HepG2 (cell line): ENCODE data around the gene SMAP1. TPM values are rescaled to one million over a fixed set of nuclear protein-coding genes. Genes with fewer than 3 reads are reported as not detected.

Experiments used
- ARID2 ChIP-seq: sonication (generic); formaldehyde crosslinking; IDR thresholded peaks from 2 replicates; pipeline ENCODE4 v1.8.1; 2022; ENCODE audit warnings: mild to moderate bottlenecking, missing genetic modification reagents, borderline replicate concordance
- ATF2 ChIP-seq: sonication (generic); formaldehyde crosslinking; IDR thresholded peaks from 2 replicates; pipeline ENCODE4 v1.4.0; 2020; ENCODE audit warnings: missing genetic modification reagents
- CHCHD3 ChIP-seq: sonication (generic); formaldehyde crosslinking; IDR thresholded peaks from 2 replicates; pipeline ENCODE4 v1.8.0; 2022; ENCODE audit warnings: mild to moderate bottlenecking, missing genetic modification reagents, moderate library complexity
- CSRNP2 ChIP-seq: sonication (generic); formaldehyde crosslinking; conservative IDR thresholded peaks from 2 replicates; pipeline ENCODE4 v1.8.0; 2022; ENCODE audit warnings: low read depth, missing genetic modification reagents
- FOXA1 ChIP-seq, 2 experiments: fragments of 450-650 bp in 1 of 2; sonication (generic) in 1 of 2; formaldehyde crosslinking in 1 of 2; IDR thresholded peaks; 2 replicates each; pipeline versions ENCODE4 v1.4.0 to v1.6.1; 2016 to 2020; ENCODE audit warnings: missing genetic modification reagents in 1 of 2
- HCFC1 ChIP-seq: fragments of 150-350 bp; IDR thresholded peaks from 2 replicates; pipeline ENCODE4 v1.6.1; 2014; ENCODE audit warnings: low read depth, low read length
- SETDB1 ChIP-seq: sonication (generic); formaldehyde crosslinking; IDR thresholded peaks from 2 replicates; pipeline ENCODE4 v1.5.1; 2020; ENCODE audit warnings: missing genetic modification reagents, mild to moderate bottlenecking, borderline replicate concordance
- TAF15 ChIP-seq: fragments of 200-400 bp; formaldehyde crosslinking; IDR thresholded peaks from one replicate; pipeline ENCODE4 v1.6.1; 2018; ENCODE audit warnings: mild to moderate bottlenecking, low read depth, low read length; ENCODE audit not compliant: poor library complexity, severe bottlenecking
- TARDBP ChIP-seq: sonication (generic); formaldehyde crosslinking; IDR thresholded peaks from 2 replicates; pipeline ENCODE4 v1.8.0; 2022; ENCODE audit warnings: mild to moderate bottlenecking, missing genetic modification reagents
- ZFP82 ChIP-seq: sonication (generic); formaldehyde crosslinking; IDR thresholded peaks from 2 replicates; pipeline ENCODE4 v1.5.1; 2020; ENCODE audit warnings: mild to moderate bottlenecking, missing genetic modification reagents, borderline replicate concordance
- ZKSCAN1 ChIP-seq: fragments of 150-350 bp; IDR thresholded peaks from 2 replicates; pipeline ENCODE4 v1.6.1; 2014; ENCODE audit warnings: low read length
- ZNF180 ChIP-seq: sonication (generic); formaldehyde crosslinking; IDR thresholded peaks from 2 replicates; pipeline ENCODE4 v1.4.0; 2020; ENCODE audit warnings: low read depth, missing genetic modification reagents, borderline replicate concordance
- ZNF224 ChIP-seq: sonication (generic); formaldehyde crosslinking; IDR thresholded peaks from 2 replicates; pipeline ENCODE4 v1.5.0; 2020; ENCODE audit warnings: mild to moderate bottlenecking, missing genetic modification reagents
- ZNF260 ChIP-seq: sonication (generic); formaldehyde crosslinking; IDR thresholded peaks from 2 replicates; pipeline ENCODE4 v1.4.0; 2020; ENCODE audit warnings: missing genetic modification reagents, low read depth, mild to moderate bottlenecking, borderline replicate concordance
- ZNF383 ChIP-seq: sonication (generic); formaldehyde crosslinking; IDR thresholded peaks from 2 replicates; pipeline ENCODE4 v1.4.0; 2020; ENCODE audit warnings: missing genetic modification reagents, mild to moderate bottlenecking, borderline replicate concordance
- ZNF441 ChIP-seq: sonication (generic); formaldehyde crosslinking; IDR thresholded peaks from 2 replicates; pipeline ENCODE4 v1.7.0; 2021; ENCODE audit warnings: missing genetic modification reagents, borderline replicate concordance
- polyA plus RNA-seq, 8 experiments: library from polyadenylated mRNA; depleted of rRNA in 3 of 8; stranded (reverse) in 7 of 8; unstranded in 1 of 8; fragments of >200 nt; fragmentation: Illumina TruSeq in 4 of 8; extraction: Trizol in 4 of 8; gene quantifications; 2 replicates each; pipeline versions ENCODE4 v1.2.1 to v1.2.3, GENCODE V29; 2011 to 2016; ENCODE audit warnings: low read depth in 4 of 8, missing spikeins in 1 of 8, mixed read lengths in 1 of 8; ENCODE audit not compliant: insufficient read depth in 1 of 8
- total RNA-seq, 5 experiments: library from RNA; depleted of rRNA; stranded (reverse); fragments of >200 nt; fragmentation: Illumina TruSeq; extraction: Trizol; gene quantifications; 2 replicates each; pipeline ENCODE4 v1.2.3, GENCODE V29; 2016; ENCODE audit warnings: low read depth in 1 of 5
- TF ChIP-seq, protein P1 (sequence below): sonication (generic); formaldehyde crosslinking; IDR thresholded peaks from 2 replicates; pipeline ENCODE4 v1.5.0; 2020; ENCODE audit warnings: missing genetic modification reagents
- TF ChIP-seq, protein P2 (sequence below): sonication (generic); formaldehyde crosslinking; IDR thresholded peaks from 2 replicates; pipeline ENCODE4 v1.4.0; 2020; ENCODE audit warnings: missing genetic modification reagents

SMAP1 gene
- total and polyA plus RNA-seq, 2 of the 13 experiments (the other 11 are each of a cell fraction or from before 2014, with no cell fraction given) = 13.4 to 17.8 TPM

GRCh38 chr6:70667711-70668498 lies at the start of gene SMAP1 (continued):
- TF ChIP-seq, protein P1, sequence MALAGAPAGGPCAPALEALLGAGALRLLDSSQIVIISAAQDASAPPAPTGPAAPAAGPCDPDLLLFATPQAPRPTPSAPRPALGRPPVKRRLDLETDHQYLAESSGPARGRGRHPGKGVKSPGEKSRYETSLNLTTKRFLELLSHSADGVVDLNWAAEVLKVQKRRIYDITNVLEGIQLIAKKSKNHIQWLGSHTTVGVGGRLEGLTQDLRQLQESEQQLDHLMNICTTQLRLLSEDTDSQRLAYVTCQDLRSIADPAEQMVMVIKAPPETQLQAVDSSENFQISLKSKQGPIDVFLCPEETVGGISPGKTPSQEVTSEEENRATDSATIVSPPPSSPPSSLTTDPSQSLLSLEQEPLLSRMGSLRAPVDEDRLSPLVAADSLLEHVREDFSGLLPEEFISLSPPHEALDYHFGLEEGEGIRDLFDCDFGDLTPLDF (CRISPR knock-in tag) = no peak
- TF ChIP-seq ATF2 (CRISPR knock-in tag) (no peak; the same call in 1 of the 2 replicates), SETDB1 (no peak), ZNF224 (peak; percentile 51; the same call in 1 of the 2 replicates), ZNF260 (CRISPR knock-in tag) (no peak), HCFC1 (no peak), TARDBP (CRISPR knock-in tag) (peak; percentile 65; the same call in 1 of the 2 replicates), CHCHD3 (CRISPR knock-in tag) (no peak), ZNF441 (CRISPR knock-in tag) (peak; percentile 10), ARID2 (CRISPR knock-in tag) (peak; percentile 70; the same call in 1 of the 2 replicates), TAF15 (no peak), ZNF180 (CRISPR knock-in tag) (no peak), ZFP82 (CRISPR knock-in tag) (no peak; the same call in 1 of the 2 replicates), ZKSCAN1 (no peak), ZNF383 (CRISPR knock-in tag) (no peak), FOXA1 (IDR thresholded peaks at IDR 0.05) (no peak), FOXA1 (CRISPR knock-in tag; IDR thresholded peaks at IDR 0.05) (0 out of 2 replicates have a peak, but pooled peaks have one; percentile 5), CSRNP2 (no peak)
- TF ChIP-seq, protein P2, sequence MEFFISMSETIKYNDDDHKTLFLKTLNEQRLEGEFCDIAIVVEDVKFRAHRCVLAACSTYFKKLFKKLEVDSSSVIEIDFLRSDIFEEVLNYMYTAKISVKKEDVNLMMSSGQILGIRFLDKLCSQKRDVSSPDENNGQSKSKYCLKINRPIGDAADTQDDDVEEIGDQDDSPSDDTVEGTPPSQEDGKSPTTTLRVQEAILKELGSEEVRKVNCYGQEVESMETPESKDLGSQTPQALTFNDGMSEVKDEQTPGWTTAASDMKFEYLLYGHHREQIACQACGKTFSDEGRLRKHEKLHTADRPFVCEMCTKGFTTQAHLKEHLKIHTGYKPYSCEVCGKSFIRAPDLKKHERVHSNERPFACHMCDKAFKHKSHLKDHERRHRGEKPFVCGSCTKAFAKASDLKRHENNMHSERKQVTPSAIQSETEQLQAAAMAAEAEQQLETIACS (CRISPR knock-in tag) = no peak
